HepG2 (cell line): Measurements from ENCODE around the gene MAP4K3.

Experiments
- AHR ChIP-seq: IDR thresholded peaks from 2 replicates; pipeline ENCODE4 v1.6.1; 2018; ENCODE audit warnings: missing genetic modification reagents, missing compliant biosample characterization
- EZH2 ChIP-seq: conservative IDR thresholded peaks from 2 replicates; pipeline ENCODE4 v1.6.1; 2012; ENCODE audit warnings: mild to moderate bottlenecking, low read depth, low read length, moderate library complexity
- FOSL1 ChIP-seq: sonication (generic); formaldehyde crosslinking; IDR thresholded peaks from 2 replicates; pipeline ENCODE4 v1.9.0; 2021; ENCODE audit warnings: missing genetic modification reagents, borderline replicate concordance
- SP1 ChIP-seq, 2 experiments: fragments of 450-650 bp in 1 of 2; sonication (generic) in 1 of 2; formaldehyde crosslinking in 1 of 2; IDR thresholded peaks; 2 replicates each; pipeline versions ENCODE4 v1.4.0 to v1.6.1; 2016 to 2020; ENCODE audit warnings: missing genetic modification reagents in 1 of 2
- ZNF224 ChIP-seq: sonication (generic); formaldehyde crosslinking; IDR thresholded peaks from 2 replicates; pipeline ENCODE4 v1.5.0; 2020; ENCODE audit warnings: mild to moderate bottlenecking, missing genetic modification reagents
- ZNF709 ChIP-seq: sonication (generic); formaldehyde crosslinking; IDR thresholded peaks from 2 replicates; pipeline ENCODE4 v1.5.0; 2020; ENCODE audit warnings: mild to moderate bottlenecking, missing genetic modification reagents
- ZNF746 ChIP-seq: sonication (generic); formaldehyde crosslinking; IDR thresholded peaks from 2 replicates; pipeline ENCODE4 v1.8.0; 2022; ENCODE audit warnings: mild to moderate bottlenecking, missing genetic modification reagents
- TF ChIP-seq, protein P1 (sequence below): sonication (generic); formaldehyde crosslinking; IDR thresholded peaks from 2 replicates; pipeline ENCODE4 v1.5.0; 2020; ENCODE audit warnings: mild to moderate bottlenecking, missing genetic modification reagents, moderate library complexity

GRCh38 chr2:39383146-39383545 is 53.9 kb downstream of the MAP4K3 start:
- TF ChIP-seq ZNF746 (CRISPR knock-in tag): no peak
- no peak for TF ChIP-seq FOSL1 (CRISPR knock-in tag)
- TF ChIP-seq, protein P1, sequence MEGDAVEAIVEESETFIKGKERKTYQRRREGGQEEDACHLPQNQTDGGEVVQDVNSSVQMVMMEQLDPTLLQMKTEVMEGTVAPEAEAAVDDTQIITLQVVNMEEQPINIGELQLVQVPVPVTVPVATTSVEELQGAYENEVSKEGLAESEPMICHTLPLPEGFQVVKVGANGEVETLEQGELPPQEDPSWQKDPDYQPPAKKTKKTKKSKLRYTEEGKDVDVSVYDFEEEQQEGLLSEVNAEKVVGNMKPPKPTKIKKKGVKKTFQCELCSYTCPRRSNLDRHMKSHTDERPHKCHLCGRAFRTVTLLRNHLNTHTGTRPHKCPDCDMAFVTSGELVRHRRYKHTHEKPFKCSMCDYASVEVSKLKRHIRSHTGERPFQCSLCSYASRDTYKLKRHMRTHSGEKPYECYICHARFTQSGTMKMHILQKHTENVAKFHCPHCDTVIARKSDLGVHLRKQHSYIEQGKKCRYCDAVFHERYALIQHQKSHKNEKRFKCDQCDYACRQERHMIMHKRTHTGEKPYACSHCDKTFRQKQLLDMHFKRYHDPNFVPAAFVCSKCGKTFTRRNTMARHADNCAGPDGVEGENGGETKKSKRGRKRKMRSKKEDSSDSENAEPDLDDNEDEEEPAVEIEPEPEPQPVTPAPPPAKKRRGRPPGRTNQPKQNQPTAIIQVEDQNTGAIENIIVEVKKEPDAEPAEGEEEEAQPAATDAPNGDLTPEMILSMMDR (CRISPR knock-in tag): no peak
- no peak for TF ChIP-seq ZNF709 (CRISPR knock-in tag)
- TF ChIP-seq ZNF224 (CRISPR knock-in tag): no peak
- TF ChIP-seq AHR (CRISPR knock-in tag): no peak
- TF ChIP-seq EZH2: no peak
- TF ChIP-seq SP1 (IDR thresholded peaks at IDR 0.05): no peak
- TF ChIP-seq SP1 (CRISPR knock-in tag; IDR thresholded peaks at IDR 0.05): no peak
